HEK293 (cell line): ENCODE measurements around the gene SEMA6A.

ENCODE experiments used
- CTCF ChIA-PET: fragments of 350-600 bp; formaldehyde crosslinking; extraction: SDS; loops from one replicate; lab custom pipeline; 2021; ENCODE audit warnings: antibody characterized with exemption; lab: Yijun Ruan, JAX
- POLR2A ChIA-PET: fragments of 300-600 bp; formaldehyde crosslinking; extraction: SDS; loops from one replicate; lab custom pipeline; 2020; ENCODE audit warnings: antibody characterized with exemption, inconsistent platforms; lab: Yijun Ruan, JAX
- H3K27ac ChIP-seq: fragments of 200-500 bp; sonication (Bioruptor generic); 2 replicates; pipeline ENCODE4 v1.5.1; 2014; ENCODE audit warnings: low read depth, low read length, control low read depth, inconsistent platforms; ENCODE audit errors: extremely low read depth
- H3K36me3 ChIP-seq, 2 experiments: fragments of 200-500 bp in 1 of 2; sonication (Bioruptor generic) in 1 of 2; 1 replicate in 1 of 2; 2 replicates in 1 of 2; pipeline ENCODE4 v1.5.1; 2014 to 2017; ENCODE audit warnings: inconsistent platforms in 2 of 2, low read length in 2 of 2; ENCODE audit not compliant: control insufficient read depth in 2 of 2, insufficient read depth in 1 of 2
- H3K4me1 ChIP-seq: fragments of 200-500 bp; sonication (Bioruptor generic); 2 replicates; pipeline ENCODE4 v1.5.1; 2014; ENCODE audit warnings: mild to moderate bottlenecking, low read length, inconsistent platforms; ENCODE audit not compliant: control insufficient read depth, insufficient read depth
- H3K4me3 ChIP-seq: 2 replicates; pipeline ENCODE4 v1.5.1; 2011; ENCODE audit warnings: low read depth, mild to moderate bottlenecking, control low read depth, low read length, moderate library complexity
- H3K9me3 ChIP-seq: fragments of 200-500 bp; sonication (Bioruptor generic); 2 replicates; pipeline ENCODE4 v1.5.1; 2014; ENCODE audit warnings: low read depth, low read length, inconsistent platforms; ENCODE audit not compliant: control insufficient read depth, insufficient read depth
- BCL11B ChIP-seq: fragments of 450-650 bp; formaldehyde crosslinking; IDR thresholded peaks from 2 replicates; pipeline ENCODE4 v1.5.1; 2016; ENCODE audit warnings: low read depth, missing biosample characterization, missing genetic modification characterization
- EGR2 ChIP-seq: fragments of 450-650 bp; formaldehyde crosslinking; IDR thresholded peaks from 2 replicates; pipeline ENCODE4 v1.5.1; 2016; ENCODE audit warnings: low read depth, missing biosample characterization, missing genetic modification characterization
- HOXC10 ChIP-seq: sonication (generic); formaldehyde crosslinking; IDR thresholded peaks from 2 replicates; pipeline ENCODE4 v1.8.1; 2023; ENCODE audit warnings: mild to moderate bottlenecking, missing genetic modification reagents
- OVOL3 ChIP-seq: fragments of 450-650 bp; formaldehyde crosslinking; IDR thresholded peaks from 2 replicates; pipeline ENCODE4 v1.5.1; 2016; ENCODE audit warnings: missing biosample characterization, missing genetic modification characterization
- SP3 ChIP-seq: fragments of 450-650 bp; formaldehyde crosslinking; IDR thresholded peaks from 2 replicates; pipeline ENCODE4 v1.5.1; 2016; ENCODE audit warnings: missing biosample characterization, missing genetic modification characterization
- YY2 ChIP-seq: fragments of 450-650 bp; formaldehyde crosslinking; IDR thresholded peaks from 2 replicates; pipeline ENCODE4 v1.5.1; 2016; ENCODE audit warnings: missing biosample characterization, missing genetic modification characterization
- ZNF114 ChIP-seq: fragments of 450-650 bp; formaldehyde crosslinking; IDR thresholded peaks from 2 replicates; pipeline ENCODE4 v1.5.0; 2017; ENCODE audit warnings: missing biosample characterization, missing genetic modification characterization
- ZNF184 ChIP-seq: fragments of 450-650 bp; IDR thresholded peaks from 2 replicates; pipeline ENCODE4 v1.5.1; 2018; ENCODE audit warnings: missing biosample characterization, mild to moderate bottlenecking, missing genetic modification characterization
- ZNF2 ChIP-seq: fragments of 450-650 bp; formaldehyde crosslinking; IDR thresholded peaks from 2 replicates; pipeline ENCODE4 v1.5.1; 2016; ENCODE audit warnings: missing biosample characterization, missing genetic modification characterization
- ZNF221 ChIP-seq: fragments of 450-650 bp; formaldehyde crosslinking; IDR thresholded peaks from 2 replicates; pipeline ENCODE4 v1.5.1; 2017; ENCODE audit warnings: missing biosample characterization, missing genetic modification characterization, borderline replicate concordance
- ZNF335 ChIP-seq: fragments of 450-650 bp; formaldehyde crosslinking; conservative IDR thresholded peaks from 2 replicates; pipeline ENCODE4 v1.5.1; 2016; ENCODE audit warnings: missing biosample characterization, missing genetic modification characterization
- ZNF48 ChIP-seq: fragments of 450-650 bp; formaldehyde crosslinking; IDR thresholded peaks from 2 replicates; pipeline ENCODE4 v1.5.1; 2016; ENCODE audit warnings: missing biosample characterization, missing genetic modification characterization
- ZNF561 ChIP-seq: fragments of 450-650 bp; IDR thresholded peaks from 2 replicates; pipeline ENCODE4 v1.5.1; 2018; ENCODE audit warnings: missing biosample characterization, missing genetic modification characterization, borderline replicate concordance
- ZNF571 ChIP-seq: fragments of 450-650 bp; formaldehyde crosslinking; IDR thresholded peaks from 2 replicates; pipeline ENCODE4 v1.5.0; 2017; ENCODE audit warnings: missing biosample characterization, missing genetic modification characterization
- ZNF76 ChIP-seq: fragments of 450-650 bp; formaldehyde crosslinking; IDR thresholded peaks from 2 replicates; pipeline ENCODE4; 2016; ENCODE audit warnings: low read depth, missing biosample characterization, missing genetic modification characterization, borderline replicate concordance
- ZNF792 ChIP-seq: fragments of 450-650 bp; formaldehyde crosslinking; IDR thresholded peaks from 2 replicates; pipeline ENCODE4 v1.5.1; 2016; ENCODE audit warnings: missing biosample characterization, missing genetic modification characterization
- ZSCAN23 ChIP-seq: fragments of 450-650 bp; formaldehyde crosslinking; IDR thresholded peaks from 2 replicates; pipeline ENCODE4 v1.5.1; 2016; ENCODE audit warnings: missing biosample characterization, missing genetic modification characterization
- TF ChIP-seq, protein P1 (sequence below): fragments of 450-650 bp; formaldehyde crosslinking; IDR thresholded peaks from 2 replicates; pipeline ENCODE4 v1.5.1; 2016; ENCODE audit warnings: missing biosample characterization, missing genetic modification characterization
- TF ChIP-seq, protein P2 (sequence below): fragments of 450-650 bp; formaldehyde crosslinking; IDR thresholded peaks from 2 replicates; pipeline ENCODE4 v1.5.0; 2017; ENCODE audit warnings: missing biosample characterization, missing genetic modification characterization, borderline replicate concordance
- TF ChIP-seq, protein P3 (sequence below): fragments of 450-650 bp; formaldehyde crosslinking; IDR thresholded peaks from 2 replicates; pipeline ENCODE4 v1.5.1; 2017; ENCODE audit warnings: missing biosample characterization, mild to moderate bottlenecking, missing genetic modification characterization, moderate library complexity
- TF ChIP-seq, protein P4 (sequence below): fragments of 450-650 bp; formaldehyde crosslinking; IDR thresholded peaks from 2 replicates; pipeline ENCODE4 v1.5.1; 2016; ENCODE audit warnings: missing biosample characterization, missing genetic modification characterization
- TF ChIP-seq, protein P5 (sequence below): fragments of 450-650 bp; formaldehyde crosslinking; IDR thresholded peaks from 2 replicates; pipeline ENCODE4 v1.5.1; 2016; ENCODE audit warnings: missing biosample characterization, missing genetic modification characterization
- TF ChIP-seq, protein P6 (sequence below): fragments of 450-650 bp; formaldehyde crosslinking; IDR thresholded peaks from 2 replicates; pipeline ENCODE4 v1.5.1; 2016; ENCODE audit warnings: missing biosample characterization, missing genetic modification characterization

The SEMA6A gene

DNA sequence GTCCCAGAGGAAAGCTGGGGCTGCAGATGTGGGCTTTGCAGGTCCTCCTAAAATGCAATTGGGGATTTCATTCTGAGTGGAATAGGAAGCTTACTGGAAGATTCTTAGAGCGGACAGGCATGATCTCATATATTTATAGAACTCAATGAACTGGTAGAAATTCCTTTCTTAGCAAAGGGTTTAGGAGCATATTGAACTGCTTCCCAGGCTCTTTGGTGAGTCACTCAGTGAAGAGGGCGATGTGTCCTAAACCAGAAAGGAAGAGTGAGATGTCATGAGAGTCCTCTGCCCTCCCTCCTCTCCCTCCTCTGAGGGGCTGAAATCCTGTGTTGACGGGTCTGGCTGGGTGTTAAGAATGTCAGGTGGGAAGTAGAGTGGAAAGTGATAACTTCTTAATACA lies 26.3 kb upstream of the SEMA6A start (continued):
- TF ChIP-seq, protein P1, sequence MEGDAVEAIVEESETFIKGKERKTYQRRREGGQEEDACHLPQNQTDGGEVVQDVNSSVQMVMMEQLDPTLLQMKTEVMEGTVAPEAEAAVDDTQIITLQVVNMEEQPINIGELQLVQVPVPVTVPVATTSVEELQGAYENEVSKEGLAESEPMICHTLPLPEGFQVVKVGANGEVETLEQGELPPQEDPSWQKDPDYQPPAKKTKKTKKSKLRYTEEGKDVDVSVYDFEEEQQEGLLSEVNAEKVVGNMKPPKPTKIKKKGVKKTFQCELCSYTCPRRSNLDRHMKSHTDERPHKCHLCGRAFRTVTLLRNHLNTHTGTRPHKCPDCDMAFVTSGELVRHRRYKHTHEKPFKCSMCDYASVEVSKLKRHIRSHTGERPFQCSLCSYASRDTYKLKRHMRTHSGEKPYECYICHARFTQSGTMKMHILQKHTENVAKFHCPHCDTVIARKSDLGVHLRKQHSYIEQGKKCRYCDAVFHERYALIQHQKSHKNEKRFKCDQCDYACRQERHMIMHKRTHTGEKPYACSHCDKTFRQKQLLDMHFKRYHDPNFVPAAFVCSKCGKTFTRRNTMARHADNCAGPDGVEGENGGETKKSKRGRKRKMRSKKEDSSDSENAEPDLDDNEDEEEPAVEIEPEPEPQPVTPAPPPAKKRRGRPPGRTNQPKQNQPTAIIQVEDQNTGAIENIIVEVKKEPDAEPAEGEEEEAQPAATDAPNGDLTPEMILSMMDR (tag by site-specific recombination): no peak
- TF ChIP-seq, protein P2, sequence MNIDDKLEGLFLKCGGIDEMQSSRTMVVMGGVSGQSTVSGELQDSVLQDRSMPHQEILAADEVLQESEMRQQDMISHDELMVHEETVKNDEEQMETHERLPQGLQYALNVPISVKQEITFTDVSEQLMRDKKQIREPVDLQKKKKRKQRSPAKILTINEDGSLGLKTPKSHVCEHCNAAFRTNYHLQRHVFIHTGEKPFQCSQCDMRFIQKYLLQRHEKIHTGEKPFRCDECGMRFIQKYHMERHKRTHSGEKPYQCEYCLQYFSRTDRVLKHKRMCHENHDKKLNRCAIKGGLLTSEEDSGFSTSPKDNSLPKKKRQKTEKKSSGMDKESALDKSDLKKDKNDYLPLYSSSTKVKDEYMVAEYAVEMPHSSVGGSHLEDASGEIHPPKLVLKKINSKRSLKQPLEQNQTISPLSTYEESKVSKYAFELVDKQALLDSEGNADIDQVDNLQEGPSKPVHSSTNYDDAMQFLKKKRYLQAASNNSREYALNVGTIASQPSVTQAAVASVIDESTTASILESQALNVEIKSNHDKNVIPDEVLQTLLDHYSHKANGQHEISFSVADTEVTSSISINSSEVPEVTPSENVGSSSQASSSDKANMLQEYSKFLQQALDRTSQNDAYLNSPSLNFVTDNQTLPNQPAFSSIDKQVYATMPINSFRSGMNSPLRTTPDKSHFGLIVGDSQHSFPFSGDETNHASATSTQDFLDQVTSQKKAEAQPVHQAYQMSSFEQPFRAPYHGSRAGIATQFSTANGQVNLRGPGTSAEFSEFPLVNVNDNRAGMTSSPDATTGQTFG (tag by site-specific recombination): no peak
- TF ChIP-seq ZNF184 (tag by site-specific recombination) (no peak), OVOL3 (tag by site-specific recombination) (no peak), YY2 (tag by site-specific recombination) (no peak), EGR2 (no peak)
- TF ChIP-seq, protein P3, sequence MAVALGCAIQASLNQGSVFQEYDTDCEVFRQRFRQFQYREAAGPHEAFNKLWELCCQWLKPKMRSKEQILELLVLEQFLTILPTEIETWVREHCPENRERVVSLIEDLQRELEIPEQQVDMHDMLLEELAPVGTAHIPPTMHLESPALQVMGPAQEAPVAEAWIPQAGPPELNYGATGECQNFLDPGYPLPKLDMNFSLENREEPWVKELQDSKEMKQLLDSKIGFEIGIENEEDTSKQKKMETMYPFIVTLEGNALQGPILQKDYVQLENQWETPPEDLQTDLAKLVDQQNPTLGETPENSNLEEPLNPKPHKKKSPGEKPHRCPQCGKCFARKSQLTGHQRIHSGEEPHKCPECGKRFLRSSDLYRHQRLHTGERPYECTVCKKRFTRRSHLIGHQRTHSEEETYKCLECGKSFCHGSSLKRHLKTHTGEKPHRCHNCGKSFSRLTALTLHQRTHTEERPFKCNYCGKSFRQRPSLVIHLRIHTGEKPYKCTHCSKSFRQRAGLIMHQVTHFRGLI (tag by site-specific recombination): no peak

DNA sequence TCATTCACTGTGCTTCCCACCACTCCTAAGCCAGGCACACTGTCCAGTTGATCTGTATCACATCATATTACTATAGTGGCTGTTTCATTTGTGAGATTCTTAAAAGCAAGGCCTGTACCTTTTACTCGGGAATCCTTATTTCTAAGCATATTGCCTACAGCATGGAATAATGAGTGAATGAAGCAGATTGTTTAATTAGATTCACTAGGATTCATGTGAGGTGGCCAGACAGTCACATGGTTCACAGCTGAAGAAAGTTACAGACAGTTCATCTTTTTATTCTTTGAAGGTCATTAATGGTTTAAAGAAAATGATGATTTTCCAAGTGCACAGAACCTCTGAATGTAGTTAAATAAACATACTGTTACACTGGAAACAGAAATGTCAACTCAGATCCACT lies 24.3 kb upstream of the SEMA6A start:
- TF ChIP-seq ZNF561 (no peak), ZNF335 (tag by site-specific recombination) (no peak), BCL11B (tag by site-specific recombination) (no peak), ZNF76 (tag by site-specific recombination) (no peak), ZNF48 (tag by site-specific recombination) (no peak), ZNF221 (tag by site-specific recombination) (no peak), HOXC10 (CRISPR knock-in tag) (no peak), ZSCAN23 (tag by site-specific recombination) (no peak), SP3 (tag by site-specific recombination) (no peak), ZNF2 (tag by site-specific recombination) (no peak), ZNF114 (tag by site-specific recombination) (no peak), ZNF792 (tag by site-specific recombination) (no peak), ZNF571 (tag by site-specific recombination) (no peak)
- TF ChIP-seq, protein P4, sequence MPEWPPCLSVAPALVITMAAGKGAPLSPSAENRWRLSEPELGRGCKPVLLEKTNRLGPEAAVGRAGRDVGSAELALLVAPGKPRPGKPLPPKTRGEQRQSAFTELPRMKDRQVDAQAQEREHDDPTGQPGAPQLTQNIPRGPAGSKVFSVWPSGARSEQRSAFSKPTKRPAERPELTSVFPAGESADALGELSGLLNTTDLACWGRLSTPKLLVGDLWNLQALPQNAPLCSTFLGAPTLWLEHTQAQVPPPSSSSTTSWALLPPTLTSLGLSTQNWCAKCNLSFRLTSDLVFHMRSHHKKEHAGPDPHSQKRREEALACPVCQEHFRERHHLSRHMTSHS (tag by site-specific recombination): no peak
- TF ChIP-seq, protein P5, sequence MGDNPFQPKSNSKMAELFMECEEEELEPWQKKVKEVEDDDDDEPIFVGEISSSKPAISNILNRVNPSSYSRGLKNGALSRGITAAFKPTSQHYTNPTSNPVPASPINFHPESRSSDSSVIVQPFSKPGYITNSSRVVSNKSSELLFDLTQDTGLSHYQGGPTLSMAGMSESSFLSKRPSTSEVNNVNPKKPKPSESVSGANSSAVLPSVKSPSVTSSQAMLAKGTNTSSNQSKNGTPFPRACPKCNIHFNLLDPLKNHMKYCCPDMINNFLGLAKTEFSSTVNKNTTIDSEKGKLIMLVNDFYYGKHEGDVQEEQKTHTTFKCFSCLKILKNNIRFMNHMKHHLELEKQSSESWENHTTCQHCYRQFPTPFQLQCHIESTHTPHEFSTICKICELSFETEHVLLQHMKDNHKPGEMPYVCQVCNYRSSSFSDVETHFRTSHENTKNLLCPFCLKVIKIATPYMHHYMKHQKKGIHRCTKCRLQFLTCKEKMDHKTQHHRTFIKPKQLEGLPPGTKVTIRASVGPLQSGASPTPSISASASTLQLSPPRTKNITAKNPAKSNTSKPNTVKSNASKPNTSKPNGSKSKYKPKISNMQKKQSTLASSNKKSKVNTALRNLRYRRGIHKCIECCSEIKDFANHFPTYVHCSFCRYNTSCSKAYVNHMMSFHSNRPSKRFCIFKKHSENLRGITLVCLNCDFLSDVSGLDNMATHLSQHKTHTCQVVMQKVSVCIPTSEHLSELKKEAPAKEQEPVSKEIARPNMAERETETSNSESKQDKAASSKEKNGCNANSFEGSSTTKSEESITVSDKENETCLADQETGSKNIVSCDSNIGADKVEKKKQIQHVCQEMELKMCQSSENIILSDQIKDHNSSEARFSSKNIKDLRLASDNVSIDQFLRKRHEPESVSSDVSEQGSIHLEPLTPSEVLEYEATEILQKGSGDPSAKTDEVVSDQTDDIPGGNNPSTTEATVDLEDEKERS (tag by site-specific recombination): no peak
- TF ChIP-seq, protein P6, sequence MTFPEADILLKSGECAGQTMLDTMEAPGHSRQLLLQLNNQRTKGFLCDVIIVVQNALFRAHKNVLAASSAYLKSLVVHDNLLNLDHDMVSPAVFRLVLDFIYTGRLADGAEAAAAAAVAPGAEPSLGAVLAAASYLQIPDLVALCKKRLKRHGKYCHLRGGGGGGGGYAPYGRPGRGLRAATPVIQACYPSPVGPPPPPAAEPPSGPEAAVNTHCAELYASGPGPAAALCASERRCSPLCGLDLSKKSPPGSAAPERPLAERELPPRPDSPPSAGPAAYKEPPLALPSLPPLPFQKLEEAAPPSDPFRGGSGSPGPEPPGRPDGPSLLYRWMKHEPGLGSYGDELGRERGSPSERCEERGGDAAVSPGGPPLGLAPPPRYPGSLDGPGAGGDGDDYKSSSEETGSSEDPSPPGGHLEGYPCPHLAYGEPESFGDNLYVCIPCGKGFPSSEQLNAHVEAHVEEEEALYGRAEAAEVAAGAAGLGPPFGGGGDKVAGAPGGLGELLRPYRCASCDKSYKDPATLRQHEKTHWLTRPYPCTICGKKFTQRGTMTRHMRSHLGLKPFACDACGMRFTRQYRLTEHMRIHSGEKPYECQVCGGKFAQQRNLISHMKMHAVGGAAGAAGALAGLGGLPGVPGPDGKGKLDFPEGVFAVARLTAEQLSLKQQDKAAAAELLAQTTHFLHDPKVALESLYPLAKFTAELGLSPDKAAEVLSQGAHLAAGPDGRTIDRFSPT: no peak
- Histone ChIP-seq H3K9me3 (no peaks in the 10 kb centered on the region), H3K36me3 (no peaks in the 10 kb centered on the region), H3K4me1 (no peaks in the 10 kb centered on the region), H3K4me3 (no peak overlapping the region), H3K27ac (no peak overlapping the region)
- ChIA-PET POLR2A (no interaction called here), CTCF (no interaction called here)
